Hepatocyte (in vitro differentiated cells): ENCODE measurements around the gene EEF1AKMT1. TPM values are rescaled to one million over a fixed set of nuclear protein-coding genes. Genes with fewer than 3 reads are reported as not detected.

Experiments
- DNase-seq: peaks from one replicate; pipeline ENCODE4 v3.0.0-alpha.2; 2016; ENCODE audit warnings: low spot score
- H2AFZ ChIP-seq: fragments of 200-600 bp; sonication (generic); 2 replicates; pipeline ENCODE4 v1.6.0; 2016; ENCODE audit warnings: antibody characterized with exemption, mild to moderate bottlenecking
- H3K27ac ChIP-seq: fragments of 200-600 bp; sonication (generic); 2 replicates; pipeline ENCODE4 v1.5.1; 2016; ENCODE audit warnings: mild to moderate bottlenecking
- H3K27me3 ChIP-seq: fragments of 200-600 bp; sonication (generic); 2 replicates; pipeline ENCODE4 v1.6.1; 2016
- H3K36me3 ChIP-seq: fragments of 200-600 bp; sonication (generic); replicated peaks from 2 replicates; pipeline ENCODE4 v1.5.1; 2016; ENCODE audit warnings: low read depth; ENCODE audit not compliant: insufficient read depth
- H3K4me1 ChIP-seq: fragments of 200-600 bp; sonication (generic); 2 replicates; pipeline ENCODE4 v1.5.1; 2016; ENCODE audit warnings: mild to moderate bottlenecking, moderate library complexity; ENCODE audit not compliant: insufficient read depth
- H3K4me2 ChIP-seq: fragments of 200-600 bp; sonication (generic); 2 replicates; pipeline ENCODE4 v1.6.0; 2016
- H3K4me3 ChIP-seq: fragments of 200-600 bp; sonication (generic); 2 replicates; pipeline ENCODE4 v1.5.1; 2016; ENCODE audit warnings: mild to moderate bottlenecking
- H3K79me2 ChIP-seq: fragments of 200-600 bp; sonication (generic); 2 replicates; pipeline ENCODE4 v1.6.0; 2017; ENCODE audit warnings: mild to moderate bottlenecking
- H3K9me2 ChIP-seq: fragments of 200-600 bp; sonication (generic); replicated peaks from 2 replicates; pipeline ENCODE4 v1.6.0; 2017; ENCODE audit warnings: mild to moderate bottlenecking; ENCODE audit not compliant: insufficient read depth
- H3K9me3 ChIP-seq: fragments of 200-600 bp; sonication (generic); 2 replicates; pipeline ENCODE4 v1.5.1; 2016; ENCODE audit warnings: low read depth, mild to moderate bottlenecking
- H4K20me1 ChIP-seq: fragments of 200-600 bp; sonication (generic); 2 replicates; pipeline ENCODE4 v1.6.0; 2016; ENCODE audit warnings: mild to moderate bottlenecking; ENCODE audit not compliant: insufficient read depth, poor library complexity, severe bottlenecking
- CTCF ChIP-seq: fragments of 200-600 bp; sonication (generic); IDR thresholded peaks from 2 replicates; pipeline ENCODE4 v1.5.1; 2016; ENCODE audit warnings: antibody characterized with exemption, mild to moderate bottlenecking; ENCODE audit not compliant: poor library complexity
- EZH2 ChIP-seq: fragments of 200-600 bp; sonication (generic); IDR thresholded peaks from 2 replicates; pipeline ENCODE4 v1.6.1; 2016; ENCODE audit warnings: antibody characterized with exemption, mild to moderate bottlenecking, borderline replicate concordance
- EZH2phosphoT487 ChIP-seq: fragments of 200-600 bp; sonication (generic); IDR thresholded peaks from one replicate; pipeline ENCODE4 v1.6.1; 2018; ENCODE audit warnings: antibody characterized with exemption, mild to moderate bottlenecking, low read depth, moderate library complexity; ENCODE audit not compliant: unreplicated experiment, severe bottlenecking
- WGBS: methylation state at CpG from one replicate; pipeline ENCODE4 v1.1.6; 2016; ENCODE audit warnings: low lambda C conversion rate; ENCODE audit errors: missing lambda C conversion rate; 5-methylcytosine and 5-hydroxymethylcytosine counted together
- polyA plus RNA-seq: library from polyadenylated mRNA; unstranded; fragments of >200 nt; fragmentation: Nextera tagmentation; extraction: Ambion mirVana; gene quantifications from 2 replicates; pipeline ENCODE4 v1.2.1, GENCODE V29; 2016
- total RNA-seq: library from RNA; depleted of rRNA; stranded (reverse); fragments of >200 nt; gene quantifications from 2 replicates; pipeline ENCODE4 v1.2.3, GENCODE V29; 2014

The EEF1AKMT1 gene
- total and polyA plus RNA-seq, 2 experiments from 2014 or later, result 9.2 to 13.6 TPM

GRCh38 chr13:20782116-20782708 lies 8.5 kb upstream of the EEF1AKMT1 start:
- Histone ChIP-seq H3K9me2 (no peaks in the 10 kb centered on the region), H2AFZ (no peak overlapping the region), H3K4me3 (no peak overlapping the region), H3K27ac (no peak overlapping the region), H4K20me1 (no peaks in the 10 kb centered on the region), H3K4me2 (no peak overlapping the region), H3K36me3 (no peaks in the 10 kb centered on the region), H3K27me3 (no peaks in the 10 kb centered on the region), H3K4me1 (no peaks in the 10 kb centered on the region), H3K9me3 (no peaks in the 10 kb centered on the region), H3K79me2 (no peaks in the 10 kb centered on the region)
- WGBS, result 89% methylated on average over 3 of the region's 3 CpGs
- no peak for DNase-seq
- TF ChIP-seq EZH2phosphoT487 (no peak), CTCF (no peak), EZH2 (no peak)

GRCh38 chr13:20780317-20780716 lies 6.6 kb upstream of the EEF1AKMT1 start:
- Histone ChIP-seq H3K4me3 (no peak overlapping the region), H3K79me2 (no peaks in the 10 kb centered on the region), H3K27me3 (no peaks in the 10 kb centered on the region), H4K20me1 (no peaks in the 10 kb centered on the region), H3K4me2 (no peak overlapping the region), H3K9me3 (no peaks in the 10 kb centered on the region), H3K4me1 (no peaks in the 10 kb centered on the region), H2AFZ (no peak overlapping the region), H3K36me3 (no peaks in the 10 kb centered on the region), H3K27ac (no peak overlapping the region), H3K9me2 (no peaks in the 10 kb centered on the region)
- WGBS, result 88% methylated on average over 1 of the region's 1 CpG
- DNase-seq, result no peak
- no peak for TF ChIP-seq EZH2phosphoT487
- no peak for TF ChIP-seq EZH2
- TF ChIP-seq CTCF, result no peak

GRCh38 chr13:20779405-20779804 lies 5.6 kb upstream of the EEF1AKMT1 start:
- Histone ChIP-seq H4K20me1 (no peaks in the 10 kb centered on the region), H3K36me3 (no peaks in the 10 kb centered on the region), H3K4me1 (no peaks in the 10 kb centered on the region), H3K9me2 (no peaks in the 10 kb centered on the region), H3K27ac (no peak overlapping the region), H3K79me2 (no peaks in the 10 kb centered on the region), H3K9me3 (no peaks in the 10 kb centered on the region), H2AFZ (no peak overlapping the region), H3K27me3 (no peaks in the 10 kb centered on the region), H3K4me2 (no peak overlapping the region), H3K4me3 (no peak overlapping the region)
- TF ChIP-seq EZH2phosphoT487 (no peak), EZH2 (no peak), CTCF (no peak)
- DNase-seq, result no peak
- 92% methylated on average over 7 of the region's 7 CpGs for WGBS

GRCh38 chr13:20778311-20778710 lies 4.5 kb upstream of the EEF1AKMT1 start:
- Histone ChIP-seq H3K4me2 (no peak overlapping the region), H3K4me3 (no peak overlapping the region), H3K9me3 (no peaks in the 10 kb centered on the region), H2AFZ (no peak overlapping the region), H3K36me3 (no peaks in the 10 kb centered on the region), H3K9me2 (no peaks in the 10 kb centered on the region), H3K27me3 (no peaks in the 10 kb centered on the region), H3K79me2 (no peaks in the 10 kb centered on the region), H3K4me1 (no peaks in the 10 kb centered on the region), H4K20me1 (no peaks in the 10 kb centered on the region), H3K27ac (no peak overlapping the region)
- TF ChIP-seq EZH2 (no peak), EZH2phosphoT487 (no peak), CTCF (no peak)
- WGBS, result 93% methylated on average over 1 of the region's 1 CpG
- DNase-seq, result no peak
